Natural killer cell treated with Interleukin-12 subunit alpha and Interleukin-12 subunit beta and Interleukin-15 and Interleukin-18, amount 100 ng/mL, for 72 hours (primary cell): Measurements from ENCODE around the gene ADAMTS18. TPM values are rescaled to one million over a fixed set of nuclear protein-coding genes. Genes with fewer than 3 reads are reported as not detected.

Source experiments
- ATAC-seq, 2 donors: fragments of 150-1000 bp; cut with Tn5 transposase in 1 of 2; sonication (Bioruptor Pico), chemical (Tn5 transposase) in 1 of 2; 2 replicates each; pipeline ENCODE4 v1.10.0; 2021
- DNase-seq: peaks from one replicate; pipeline ENCODE4 v3.0.0; 2022; ENCODE audit warnings: low spot score
- H3K27ac Mint-ChIP-seq, 2 donors: 1 replicate in 1 of 2; 2 replicates in 1 of 2; pipeline ENCODE4 v1.8.0; 2022; ENCODE audit warnings: mixed read lengths in 2 of 2, mild to moderate bottlenecking in 1 of 2, moderate library complexity in 1 of 2
- H3K27me3 Mint-ChIP-seq, 2 donors: 1 replicate in 1 of 2; 2 replicates in 1 of 2; pipeline ENCODE4 v1.8.0; 2022; ENCODE audit warnings: mixed read lengths in 2 of 2
- H3K36me3 Mint-ChIP-seq: one replicate; pipeline ENCODE4 v1.8.0; 2022; ENCODE audit warnings: mixed read lengths
- H3K4me1 Mint-ChIP-seq, 2 donors: 1 replicate in 1 of 2; 2 replicates in 1 of 2; pipeline ENCODE4 v1.8.0; 2022; ENCODE audit warnings: low read depth in 2 of 2, mixed read lengths in 2 of 2, mild to moderate bottlenecking in 1 of 2
- H3K4me3 Mint-ChIP-seq: one replicate; pipeline ENCODE4 v1.8.0; 2022; ENCODE audit warnings: mixed read lengths
- H3K9me3 Mint-ChIP-seq: 2 replicates; pipeline ENCODE4 v1.8.0; 2022; ENCODE audit warnings: mixed read lengths
- total RNA-seq, 2 donors: library from RNA; stranded (reverse); gene quantifications; one replicate each; pipeline ENCODE4 v1.2.3, GENCODE V29; 2022

Gene ADAMTS18
- total RNA-seq, 2 donors from 2014 or later, result not detected

GRCh38 chr16:77430360-77430759 is 4.5 kb downstream of the ADAMTS18 start:
- Mint-ChIP-seq H3K36me3 (no peaks in the 10 kb centered on the region), H3K4me3 (no peak overlapping the region), H3K27me3 (peaks cover 30 to 34% of the 10 kb centered on the region in 2 donors), H3K9me3 (no peaks in the 10 kb centered on the region), H3K27ac (no peak overlapping the region), H3K4me1 (no peaks in the 10 kb centered on the region)
- ATAC-seq (no peak), DNase-seq (no peak)

- ATAC-seq, result no peak
- no peak overlapping the region for H3K4me3 Mint-ChIP-seq
Observed at GRCh38 chr16:77424871-77425604, 9.8 kb downstream of the ADAMTS18 start.

GRCh38 chr16:77422196-77422784 is 12.5 kb downstream of the ADAMTS18 start:
- ATAC-seq (no peak), DNase-seq (no peak)
- Mint-ChIP-seq H3K4me3 (no peak overlapping the region), H3K9me3 (no peaks in the 10 kb centered on the region), H3K27ac (no peak overlapping the region), H3K4me1 (no peaks in the 10 kb centered on the region), H3K27me3 (peaks cover 18 to 19% of the 10 kb centered on the region in 2 donors), H3K36me3 (no peaks in the 10 kb centered on the region)

More at GRCh38 chr16:77424871-77425604, 9.8 kb downstream of the ADAMTS18 start:
- H3K36me3 Mint-ChIP-seq, result no peaks in the 10 kb centered on the region
- no peak for DNase-seq
- peaks cover 16 to 24% of the 10 kb centered on the region in 2 donors for H3K27me3 Mint-ChIP-seq
- no peaks in the 10 kb centered on the region for H3K9me3 Mint-ChIP-seq
- no peak overlapping the region for H3K27ac Mint-ChIP-seq
- H3K4me1 Mint-ChIP-seq, result no peaks in the 10 kb centered on the region

- Mint-ChIP-seq H3K4me3 (no peak overlapping the region), H3K27ac (no peak overlapping the region), H3K36me3 (no peaks in the 10 kb centered on the region), H3K27me3 (peaks cover 14 to 16% of the 10 kb centered on the region in 2 donors), H3K4me1 (no peaks in the 10 kb centered on the region), H3K9me3 (no peaks in the 10 kb centered on the region)
- ATAC-seq (no peak), DNase-seq (no peak)
Observed at GRCh38 chr16:77416939-77417480, 17.8 kb downstream of the ADAMTS18 start.

GRCh38 chr16:77414752-77415231 is 20.0 kb downstream of the ADAMTS18 start:
- no peaks in the 10 kb centered on the region for H3K4me1 Mint-ChIP-seq
- no peaks in the 10 kb centered on the region for H3K36me3 Mint-ChIP-seq
- H3K9me3 Mint-ChIP-seq, result no peaks in the 10 kb centered on the region
- no peak overlapping the region for H3K27ac Mint-ChIP-seq
- peaks cover 10 to 15% of the 10 kb centered on the region in 2 donors for H3K27me3 Mint-ChIP-seq
- ATAC-seq (no peak), DNase-seq (no peak)
- no peak overlapping the region for H3K4me3 Mint-ChIP-seq

GRCh38 chr16:77410449-77410848 is 24.4 kb downstream of the ADAMTS18 start:
- Mint-ChIP-seq H3K4me1 (peaks cover 0 to 5% of the 10 kb centered on the region in 2 donors), H3K4me3 (no peak overlapping the region), H3K36me3 (no peaks in the 10 kb centered on the region), H3K27me3 (peaks cover 9 to 15% of the 10 kb centered on the region in 2 donors), H3K27ac (no peak overlapping the region), H3K9me3 (no peaks in the 10 kb centered on the region)
- no peak for ATAC-seq
- DNase-seq, result no peak

- Mint-ChIP-seq H3K27ac (no peak overlapping the region), H3K27me3 (peaks cover 9 to 18% of the 10 kb centered on the region in 2 donors), H3K36me3 (no peaks in the 10 kb centered on the region), H3K4me3 (no peak overlapping the region), H3K9me3 (no peaks in the 10 kb centered on the region), H3K4me1 (peaks cover 0 to 5% of the 10 kb centered on the region in 2 donors)
- ATAC-seq (no peak), DNase-seq (no peak)
Observed at GRCh38 chr16:77409311-77409710, 25.5 kb downstream of the ADAMTS18 start.

- Mint-ChIP-seq H3K9me3 (no peaks in the 10 kb centered on the region), H3K27me3 (peaks cover 14 to 23% of the 10 kb centered on the region in 2 donors), H3K27ac (no peak overlapping the region), H3K36me3 (no peaks in the 10 kb centered on the region), H3K4me1 (peaks cover 0 to 5% of the 10 kb centered on the region in 2 donors), H3K4me3 (no peak overlapping the region)
- ATAC-seq (peak; percentile 53 to 80), DNase-seq (no peak)
Observed at GRCh38 chr16:77408607-77409006, 26.2 kb downstream of the ADAMTS18 start.

- H3K9me3 Mint-ChIP-seq, result no peaks in the 10 kb centered on the region
Observed at GRCh38 chr16:77406680-77407079, 28.2 kb downstream of the ADAMTS18 start.

GRCh38 chr16:77404775-77405174 is 30.1 kb downstream of the ADAMTS18 start:
- H3K27me3 Mint-ChIP-seq, result peaks cover 17 to 29% of the 10 kb centered on the region in 2 donors
- no peak overlapping the region for H3K4me3 Mint-ChIP-seq
- no peak overlapping the region for H3K27ac Mint-ChIP-seq
- DNase-seq (no peak), ATAC-seq (no peak)
- no peaks in the 10 kb centered on the region for H3K36me3 Mint-ChIP-seq
- peaks cover 0 to 5% of the 10 kb centered on the region in 2 donors for H3K4me1 Mint-ChIP-seq
- H3K9me3 Mint-ChIP-seq, result no peaks in the 10 kb centered on the region

More at GRCh38 chr16:77406680-77407079, 28.2 kb downstream of the ADAMTS18 start:
- Mint-ChIP-seq H3K27ac (no peak overlapping the region), H3K27me3 (peaks cover 17 to 25% of the 10 kb centered on the region in 2 donors), H3K4me1 (peaks cover 0 to 5% of the 10 kb centered on the region in 2 donors), H3K36me3 (no peaks in the 10 kb centered on the region), H3K4me3 (no peak overlapping the region)
- no peak for DNase-seq
- no peak for ATAC-seq

- no peaks in the 10 kb centered on the region for H3K36me3 Mint-ChIP-seq
- ATAC-seq, result no peak
- H3K27me3 Mint-ChIP-seq, result peaks cover 22 to 31% of the 10 kb centered on the region in 2 donors
Observed at GRCh38 chr16:77403732-77404131, 31.1 kb downstream of the ADAMTS18 start.

GRCh38 chr16:77402672-77403071 is 32.2 kb downstream of the ADAMTS18 start:
- Mint-ChIP-seq H3K36me3 (no peaks in the 10 kb centered on the region), H3K9me3 (no peaks in the 10 kb centered on the region), H3K27ac (no peak overlapping the region), H3K27me3 (peaks cover 32 to 37% of the 10 kb centered on the region in 2 donors), H3K4me1 (no peaks in the 10 kb centered on the region), H3K4me3 (no peak overlapping the region)
- ATAC-seq, result no peak
- no peak for DNase-seq

More at GRCh38 chr16:77403732-77404131, 31.1 kb downstream of the ADAMTS18 start:
- no peak for DNase-seq
- Mint-ChIP-seq H3K4me1 (peaks cover 0 to 5% of the 10 kb centered on the region in 2 donors), H3K4me3 (no peak overlapping the region), H3K9me3 (no peaks in the 10 kb centered on the region), H3K27ac (no peak overlapping the region)

- DNase-seq (no peak), ATAC-seq (no peak)
- H3K36me3 Mint-ChIP-seq, result no peaks in the 10 kb centered on the region
- H3K4me1 Mint-ChIP-seq, result no peaks in the 10 kb centered on the region
- H3K9me3 Mint-ChIP-seq, result no peaks in the 10 kb centered on the region
- H3K27ac Mint-ChIP-seq, result no peak overlapping the region
- H3K4me3 Mint-ChIP-seq, result no peak overlapping the region
- H3K27me3 Mint-ChIP-seq, result peaks cover 32 to 38% of the 10 kb centered on the region in 2 donors
Observed at GRCh38 chr16:77402118-77402517, 32.7 kb downstream of the ADAMTS18 start.

GRCh38 chr16:77399546-77399945 is 35.3 kb downstream of the ADAMTS18 start:
- peaks cover 28 to 33% of the 10 kb centered on the region in 2 donors for H3K27me3 Mint-ChIP-seq
- no peak for ATAC-seq
- no peaks in the 10 kb centered on the region for H3K36me3 Mint-ChIP-seq
- no peaks in the 10 kb centered on the region for H3K4me1 Mint-ChIP-seq
- no peak overlapping the region for H3K4me3 Mint-ChIP-seq
- no peak overlapping the region for H3K27ac Mint-ChIP-seq
- DNase-seq, result no peak
- H3K9me3 Mint-ChIP-seq, result no peaks in the 10 kb centered on the region
